Measurements from ENCODE around the gene TRMT1.
"Not testable (repeated sequence)": the region's sequence is repeated elsewhere in the genome, so short reads cannot be mapped to it uniquely, and the experiment has no call there.

The TRMT1 gene

DNA sequence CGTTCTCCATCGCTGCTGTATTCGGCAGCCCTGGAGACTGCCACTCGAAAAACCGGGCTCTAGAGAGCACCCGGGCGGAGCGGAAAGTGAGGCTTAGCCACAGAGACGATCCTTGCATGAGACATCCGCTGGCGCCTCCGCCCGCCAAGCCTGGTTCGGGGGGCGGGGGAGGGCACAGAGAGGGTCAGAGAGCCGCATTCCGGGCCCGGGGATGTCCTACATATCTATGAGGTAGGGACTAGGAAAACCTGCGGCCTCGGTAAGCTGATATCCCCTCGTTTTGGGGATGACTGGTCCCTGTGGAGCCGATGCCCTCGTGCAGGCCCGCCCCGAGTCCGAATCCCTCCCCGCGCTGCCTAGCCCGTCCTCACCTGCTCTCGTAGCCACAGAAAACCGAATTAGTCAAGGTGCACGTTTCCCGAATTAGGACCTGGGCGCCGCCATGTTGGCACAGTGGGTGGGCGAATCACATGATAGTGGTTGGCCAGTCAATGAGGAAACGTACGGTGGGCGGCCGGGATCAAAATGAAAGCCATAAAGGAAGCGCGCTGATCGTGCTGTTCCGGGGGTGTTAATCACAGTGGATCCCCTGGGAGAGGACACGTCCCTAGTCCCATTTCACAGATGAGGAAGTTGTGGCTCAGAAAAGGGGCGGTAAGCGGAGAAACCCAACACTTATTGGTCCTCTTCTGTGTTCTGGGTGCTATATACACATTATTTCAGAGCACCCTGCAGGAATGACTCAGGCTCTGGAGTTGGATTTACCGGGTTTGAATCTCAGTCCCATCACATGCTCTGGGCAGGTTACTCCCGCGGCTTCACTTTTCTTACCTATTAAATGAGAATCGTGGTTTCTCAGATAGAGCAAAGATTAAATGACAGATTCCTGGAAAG is at the start of gene TRMT1:
Gene TRMT1 (minus strand): TSS at position 459 of the 894 bp plus-strand sequence. CDS start 341 bp downstream, at position 118.
- peak; percentile 85 for DNase-seq

DNA sequence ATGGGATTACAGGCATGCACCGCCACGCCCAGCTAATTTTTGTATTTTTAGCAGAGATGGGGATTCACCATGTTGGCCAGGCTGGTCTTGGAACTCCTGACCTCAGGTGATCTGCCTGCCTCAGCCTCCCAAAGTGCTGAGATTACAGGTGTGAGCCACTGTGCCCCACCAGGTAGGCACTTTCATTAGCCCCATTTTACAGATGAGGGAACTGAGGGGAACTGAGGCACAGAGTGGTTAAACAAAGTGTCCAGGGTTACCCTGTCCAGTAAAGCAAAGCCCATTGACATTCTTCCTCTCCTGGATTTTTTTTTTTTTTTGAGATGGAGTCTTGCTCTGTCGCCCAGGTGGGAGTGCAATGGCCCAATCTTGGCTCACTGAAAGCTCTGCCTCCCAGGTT is 49.6 kb upstream of the TRMT1 start:
- DNase-seq, result not testable (repeated sequence)

DNA sequence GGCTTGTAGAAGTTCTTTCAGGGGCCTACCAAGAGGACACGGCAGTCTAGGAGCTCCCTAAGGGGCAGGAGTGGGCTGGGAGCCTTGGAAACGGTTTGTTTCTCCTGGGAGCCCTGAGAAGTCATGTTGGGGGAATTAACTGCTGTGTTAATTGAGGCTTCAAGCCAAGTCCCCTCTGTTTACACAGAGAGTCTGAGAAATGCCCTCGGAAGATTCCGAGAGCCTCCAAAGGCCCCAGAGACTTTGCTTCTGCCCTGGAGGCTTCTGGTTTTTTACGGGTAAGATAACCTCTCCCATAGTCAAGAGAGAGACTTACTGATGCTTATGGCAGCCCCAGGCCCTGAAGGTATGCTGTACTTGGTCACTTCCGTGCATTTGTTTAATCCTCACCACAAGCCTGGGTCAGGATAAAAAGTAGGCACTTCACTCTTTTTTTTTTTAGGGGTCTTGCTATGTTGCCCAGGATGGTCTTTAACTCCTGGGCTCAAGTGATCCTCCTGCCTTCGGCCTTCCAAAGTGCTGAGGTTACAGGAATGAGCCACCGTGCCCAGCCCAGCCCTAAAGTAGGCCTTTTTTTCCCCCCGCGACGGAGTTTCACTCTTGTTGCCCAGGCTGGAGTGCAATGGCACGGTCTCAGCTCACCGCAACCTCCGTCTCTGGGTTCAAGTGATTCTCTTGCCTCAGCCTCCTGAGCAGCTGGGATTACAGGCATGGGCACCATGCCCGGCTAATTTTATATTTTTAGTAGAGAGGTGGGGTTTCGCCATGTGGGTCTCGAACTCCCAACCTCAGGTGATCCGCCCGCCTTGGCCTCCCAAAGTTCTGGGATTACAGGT is 48.8 kb upstream of the TRMT1 start:
- DNase-seq, result no peak

DNA sequence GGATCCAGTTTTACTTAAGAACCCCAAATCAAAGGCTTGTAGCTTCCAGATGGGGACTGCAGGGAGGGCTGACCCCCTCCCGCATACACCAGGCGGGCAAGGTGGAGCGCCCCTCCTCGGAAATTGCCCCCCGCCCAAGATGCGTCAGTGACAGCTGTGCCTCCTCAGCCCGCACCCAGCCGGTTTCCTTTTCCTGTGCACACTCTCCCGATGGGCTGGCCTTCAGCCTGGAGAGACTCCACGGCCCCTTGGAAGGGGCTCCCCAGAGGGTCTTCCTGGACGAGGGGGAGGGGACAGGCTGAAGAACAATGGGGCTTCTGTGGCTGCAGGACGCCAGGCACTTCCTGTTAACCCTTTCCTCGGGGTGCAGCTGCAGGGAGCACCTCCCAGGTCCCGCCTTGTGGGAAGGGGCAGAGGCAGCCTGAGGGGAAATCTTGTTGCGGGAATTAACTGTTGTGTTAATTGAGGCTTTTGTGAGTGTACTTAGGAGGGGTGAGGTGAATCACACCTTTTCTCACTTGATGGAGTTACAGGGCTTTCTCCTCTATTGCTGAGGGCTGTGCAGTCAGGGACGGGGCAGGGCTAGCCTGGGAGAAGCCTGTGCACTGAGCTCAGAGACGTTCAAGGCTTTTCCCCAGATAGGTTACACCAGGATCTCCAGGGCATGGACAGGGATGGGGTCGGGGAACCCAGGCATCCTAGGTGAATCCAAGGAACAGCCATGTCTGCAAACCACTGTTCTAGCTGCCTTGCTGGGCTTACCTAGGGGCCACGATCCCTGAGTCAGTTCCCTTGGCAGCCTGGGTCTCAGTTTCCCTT is 48.0 kb upstream of the TRMT1 start:
- peak; percentile 44 for DNase-seq

DNA sequence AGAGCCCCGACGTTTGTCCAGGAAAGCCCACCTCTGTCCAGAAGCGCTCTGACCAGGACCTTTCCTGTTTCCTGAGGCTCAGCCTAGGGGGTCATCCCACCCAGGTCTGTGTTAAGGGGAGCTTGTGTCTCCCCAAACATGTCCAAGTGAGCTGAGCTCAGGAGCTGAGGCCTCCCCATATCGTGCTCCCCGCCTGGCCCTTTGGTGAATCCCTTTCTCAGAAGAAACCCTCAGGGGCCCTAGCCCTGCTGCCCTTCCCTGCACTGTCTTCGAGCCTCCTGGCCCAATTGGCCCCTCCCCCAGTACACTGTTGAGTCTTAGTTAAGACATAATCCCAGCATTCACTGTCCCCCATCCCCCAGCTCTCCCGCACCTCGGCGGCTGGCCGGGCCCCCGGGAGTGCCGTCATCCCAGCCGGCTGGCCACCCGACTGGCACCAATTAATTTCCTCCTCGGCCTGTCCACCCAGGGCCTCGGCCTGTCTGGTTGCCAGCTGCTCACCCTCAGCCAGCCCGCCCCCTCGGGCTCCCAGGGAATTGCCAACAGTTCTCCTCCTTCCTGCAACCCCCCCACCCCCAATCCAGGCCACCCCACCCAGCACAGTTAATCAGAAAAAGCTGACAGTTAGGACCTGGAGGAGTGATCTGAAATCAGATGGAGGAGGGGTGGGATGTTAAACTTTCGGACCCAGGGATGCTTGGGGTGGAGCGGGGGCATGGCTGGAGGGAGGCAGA is 47.2 kb upstream of the TRMT1 start:
- DNase-seq, result peak; percentile 23

DNA sequence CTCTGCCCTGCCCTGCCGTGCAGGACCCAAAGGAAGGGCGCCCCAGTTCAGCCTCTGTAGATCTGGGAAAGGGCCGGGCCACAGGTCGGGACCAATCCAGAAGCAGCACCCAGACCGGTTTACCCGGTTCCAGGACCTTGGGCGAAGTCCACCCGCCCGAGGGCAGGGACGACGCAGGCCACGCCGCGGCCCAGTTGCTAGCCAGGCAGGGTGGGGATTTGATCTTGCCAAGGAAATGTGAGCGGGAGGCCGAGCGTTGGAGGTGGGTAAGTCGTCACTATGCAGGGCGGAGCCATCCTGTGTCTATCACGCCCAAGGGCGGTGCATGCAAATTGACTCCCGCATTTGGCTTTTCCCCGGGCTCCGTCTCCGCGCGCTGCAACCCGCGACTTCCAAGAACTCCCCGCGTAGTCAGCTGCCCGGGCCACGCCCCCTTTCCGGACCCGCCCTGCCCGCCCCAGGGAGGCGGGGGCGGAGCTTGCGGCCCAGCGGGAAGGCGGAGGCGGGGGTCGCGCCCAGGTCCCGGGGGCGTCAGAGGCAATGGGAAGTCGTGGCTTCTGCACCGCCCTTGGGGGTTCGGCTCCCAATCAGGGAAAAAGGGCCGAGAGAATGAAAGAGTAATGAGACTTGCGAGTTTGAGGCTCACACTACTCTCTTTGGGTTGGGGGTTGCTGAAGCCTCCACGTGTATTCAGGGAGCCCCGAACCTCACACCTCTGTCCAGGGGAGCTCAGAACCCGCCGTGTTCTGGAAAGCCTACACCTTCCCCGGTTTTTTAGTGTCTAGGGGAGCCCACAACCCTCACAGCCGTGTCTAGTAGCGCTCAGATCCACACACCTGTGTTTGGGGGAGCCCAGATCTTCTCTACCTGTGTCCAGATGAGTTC is 46.4 kb upstream of the TRMT1 start:
- peak; percentile 76 for DNase-seq

DNA sequence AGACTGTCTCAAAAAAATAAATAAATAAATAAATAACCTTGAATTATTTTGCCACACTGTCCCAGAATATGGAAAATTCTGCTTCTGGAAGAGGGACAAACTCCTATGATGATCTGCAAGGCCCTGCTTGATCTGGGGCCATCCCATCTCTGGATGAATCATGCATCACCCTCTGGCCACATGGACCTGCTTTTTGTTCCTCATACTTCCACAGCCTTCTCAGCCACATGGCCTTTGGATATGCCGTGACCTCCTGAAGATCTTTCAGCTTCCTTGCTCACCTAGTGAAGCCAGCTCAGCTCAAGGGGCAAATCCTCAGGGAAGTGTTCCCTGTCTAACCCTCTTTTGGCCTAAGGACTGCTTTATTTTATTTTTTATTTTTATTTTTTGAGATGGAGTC is 44.0 kb upstream of the TRMT1 start:
- no peak for DNase-seq

DNA sequence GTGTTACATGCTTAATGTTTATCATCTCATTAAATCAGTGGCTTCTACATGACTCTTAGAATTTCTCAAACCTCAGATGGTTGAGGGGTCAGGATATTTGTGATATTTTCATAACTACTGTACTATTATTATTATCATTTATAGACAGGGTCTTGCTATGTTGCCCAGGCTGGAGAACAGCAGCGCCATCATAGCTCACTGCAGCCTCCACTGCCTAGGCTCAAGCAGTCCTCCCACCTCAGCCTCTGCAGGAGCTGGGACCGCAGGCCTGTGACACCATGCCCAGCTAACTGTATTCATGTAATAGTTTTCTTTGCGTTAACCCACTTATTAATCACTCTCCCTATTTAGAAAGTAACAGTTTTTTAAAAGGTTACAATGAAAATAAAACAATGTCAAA is 43.2 kb upstream of the TRMT1 start:
- DNase-seq, result no peak

DNA sequence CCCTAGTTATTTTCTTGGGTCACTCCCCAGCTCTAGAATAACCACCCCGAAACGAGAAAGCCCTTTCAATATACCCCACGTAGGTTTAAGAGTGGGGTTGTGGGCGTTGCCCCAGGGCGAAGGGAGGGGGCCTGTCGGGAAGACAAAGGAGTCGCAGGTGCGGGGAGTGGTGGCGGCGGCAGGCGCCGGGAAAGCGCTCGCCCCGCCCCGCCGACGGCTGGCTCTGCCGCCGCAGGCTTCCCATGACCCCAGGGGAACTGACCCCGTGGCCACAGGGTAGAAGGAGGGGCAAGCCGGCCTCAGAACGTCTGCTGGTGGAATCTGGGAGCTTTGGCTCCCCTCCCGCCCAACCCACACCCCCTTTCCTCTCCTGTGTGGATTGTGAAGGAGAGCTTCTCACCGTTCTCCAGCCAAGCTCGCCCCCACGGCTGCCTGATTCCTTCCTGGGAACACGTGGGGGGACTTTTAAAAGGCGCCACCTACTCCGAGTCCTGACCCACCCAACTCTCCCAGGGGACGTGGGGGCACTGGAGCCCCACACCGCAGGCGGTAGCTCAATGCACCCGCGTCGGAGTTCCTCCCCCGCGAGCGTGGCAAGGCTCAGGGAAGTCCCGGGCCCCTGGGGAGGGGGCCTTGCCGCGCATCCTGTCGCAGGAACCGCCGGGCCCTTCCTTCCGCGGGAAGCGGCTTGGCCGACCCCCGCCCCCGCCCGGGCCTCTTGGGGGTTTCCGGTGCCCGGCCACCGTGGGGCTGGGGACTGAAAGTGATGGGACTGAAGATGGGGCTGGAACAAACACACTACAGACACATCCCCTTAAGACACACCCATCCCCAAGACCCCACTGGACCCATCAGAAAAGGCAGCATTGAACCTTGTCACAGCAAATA is 39.2 kb upstream of the TRMT1 start:
- peak; percentile 64 for DNase-seq

DNA sequence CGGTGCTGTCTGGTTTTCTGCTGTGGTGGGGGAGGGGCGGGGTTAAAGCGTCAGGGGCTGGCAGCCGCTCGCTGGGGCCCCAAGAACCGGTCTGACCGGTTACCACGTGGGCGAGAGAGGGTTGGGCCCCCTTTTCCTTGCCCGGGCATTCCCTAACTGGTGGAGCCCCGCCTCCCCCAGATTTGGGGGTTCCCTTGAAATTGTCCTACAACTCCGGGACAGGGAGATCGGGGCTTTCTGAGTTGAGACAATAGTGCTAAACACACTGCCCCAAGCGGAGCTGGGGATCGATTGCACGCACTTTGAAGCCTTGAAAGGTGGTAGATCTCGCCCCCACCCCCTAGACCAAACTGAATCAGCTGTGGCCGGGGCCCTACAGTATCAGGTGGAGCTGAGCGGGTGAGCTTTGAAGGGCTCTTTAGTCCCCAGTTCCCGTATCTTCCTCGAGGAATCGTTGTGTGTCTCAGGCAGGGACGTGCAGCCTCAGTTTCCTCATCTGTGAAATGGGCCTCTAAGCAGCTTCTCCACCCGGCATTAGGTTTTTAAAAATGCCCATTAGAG is 38.5 kb upstream of the TRMT1 start:
- peak; percentile 75 for DNase-seq

DNA sequence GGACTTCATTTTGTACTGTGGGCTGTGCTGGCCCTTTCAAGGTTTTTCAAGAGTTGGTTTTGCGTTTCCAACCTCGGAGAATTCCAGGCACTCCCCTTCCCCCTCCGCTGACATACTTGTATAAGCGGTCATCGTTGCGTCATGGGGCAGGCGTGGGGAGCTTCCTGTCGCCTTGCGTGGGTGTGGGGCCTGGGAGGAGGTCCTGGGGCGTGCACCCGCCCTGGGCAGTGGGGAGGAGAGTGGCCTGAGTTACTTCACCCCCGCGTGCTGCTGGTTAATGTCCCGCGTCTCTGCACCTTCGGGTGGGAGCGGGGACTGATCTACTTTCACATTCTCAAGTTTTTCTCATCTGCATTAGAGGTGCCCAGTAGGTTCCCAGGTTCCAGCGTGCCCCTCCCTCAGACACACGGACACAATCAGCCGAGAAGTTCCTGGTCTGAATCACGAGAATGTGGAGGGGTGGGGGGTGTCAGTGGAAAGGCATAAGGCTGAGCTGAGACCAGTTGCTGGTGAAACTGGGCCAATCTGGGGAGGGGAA is 37.8 kb upstream of the TRMT1 start:
- DNase-seq, result peak; percentile 49

DNA sequence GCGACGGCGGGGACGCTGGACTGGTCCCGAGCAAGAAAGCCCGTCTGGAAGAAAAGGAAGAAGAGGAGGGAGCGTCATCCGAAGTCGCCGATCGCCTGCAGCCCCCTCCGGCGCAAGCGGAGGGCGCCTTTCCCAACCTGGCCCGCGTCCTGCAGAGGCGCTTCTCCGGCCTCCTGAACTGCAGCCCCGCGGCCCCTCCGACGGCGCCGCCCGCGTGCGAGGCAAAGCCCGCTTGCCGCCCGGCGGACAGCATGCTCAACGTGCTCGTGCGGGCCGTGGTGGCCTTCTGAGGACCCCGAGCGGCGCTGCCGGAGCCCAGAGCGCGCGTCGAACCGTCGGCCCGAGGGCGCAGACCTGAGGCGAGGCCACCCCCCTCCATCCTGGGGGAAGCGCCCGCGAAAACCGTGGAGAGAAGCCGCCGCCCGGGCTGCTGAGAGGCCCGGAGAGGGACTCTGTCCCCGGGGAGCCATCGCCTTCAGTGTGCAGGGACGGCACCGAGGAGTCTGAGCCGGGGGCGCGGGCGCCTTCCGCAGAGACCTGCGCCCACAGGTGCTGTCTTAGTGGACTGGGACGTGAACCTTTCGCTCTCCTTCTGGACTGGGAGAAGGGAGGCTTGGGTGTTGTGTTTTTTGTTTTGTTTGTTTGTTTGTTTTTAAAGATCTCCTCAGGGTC is 37.2 kb upstream of the TRMT1 start:
- peak; percentile 31 for DNase-seq

DNA sequence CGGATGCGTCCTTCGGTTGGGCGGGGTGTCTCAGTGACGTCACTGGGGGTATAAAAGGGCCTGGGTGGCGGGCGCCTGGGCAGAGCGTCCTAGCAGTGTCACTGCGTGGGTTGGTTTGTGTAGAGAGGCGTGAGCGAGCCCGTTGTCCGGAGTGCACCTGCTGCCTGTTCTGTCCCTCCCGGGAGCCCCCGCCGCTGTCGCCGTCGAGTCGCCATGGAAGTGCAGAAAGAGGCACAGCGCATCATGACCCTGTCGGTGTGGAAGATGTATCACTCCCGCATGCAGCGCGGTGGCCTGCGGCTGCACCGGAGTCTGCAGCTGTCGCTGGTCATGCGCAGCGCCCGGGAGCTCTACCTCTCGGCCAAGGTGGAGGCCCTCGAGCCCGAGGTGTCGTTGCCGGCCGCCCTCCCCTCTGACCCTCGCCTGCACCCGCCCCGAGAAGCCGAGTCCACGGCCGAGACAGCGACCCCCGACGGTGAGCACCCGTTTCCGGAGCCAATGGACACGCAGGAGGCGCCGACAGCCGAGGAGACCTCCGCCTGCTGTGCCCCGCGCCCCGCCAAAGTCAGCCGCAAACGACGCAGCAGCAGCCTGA is 36.5 kb upstream of the TRMT1 start:
- peak; percentile 98 for DNase-seq

DNA sequence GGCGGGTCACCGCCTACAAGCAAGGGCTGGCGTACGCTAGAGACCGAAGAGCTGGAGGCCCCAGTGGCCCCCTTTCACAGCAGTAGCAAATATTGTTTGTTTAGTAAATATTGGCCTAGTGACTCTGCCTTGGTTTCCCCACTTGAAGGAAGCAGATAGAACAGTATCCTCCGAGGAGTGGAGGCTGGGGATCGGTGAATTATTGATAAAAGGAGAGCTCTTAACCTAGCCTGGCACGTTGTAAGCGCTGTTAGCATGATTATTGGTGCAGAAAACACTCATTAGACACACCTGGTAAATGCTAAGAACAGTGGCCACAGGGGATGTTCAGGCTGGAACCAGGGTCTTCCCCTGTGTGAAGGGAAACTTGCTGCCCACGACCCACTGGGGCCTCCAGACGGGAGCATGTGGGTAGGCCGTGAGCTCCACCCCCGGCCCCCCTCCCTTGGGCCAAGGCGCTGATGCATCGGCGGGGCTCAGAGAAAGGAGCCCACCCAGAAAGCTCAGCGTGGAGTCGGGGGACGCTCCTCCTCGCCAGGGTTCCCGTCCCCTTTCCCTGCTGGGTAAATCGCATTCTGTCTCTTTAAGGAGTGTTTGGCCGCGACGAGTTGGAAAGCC is 35.9 kb upstream of the TRMT1 start:
- no peak for DNase-seq

DNA sequence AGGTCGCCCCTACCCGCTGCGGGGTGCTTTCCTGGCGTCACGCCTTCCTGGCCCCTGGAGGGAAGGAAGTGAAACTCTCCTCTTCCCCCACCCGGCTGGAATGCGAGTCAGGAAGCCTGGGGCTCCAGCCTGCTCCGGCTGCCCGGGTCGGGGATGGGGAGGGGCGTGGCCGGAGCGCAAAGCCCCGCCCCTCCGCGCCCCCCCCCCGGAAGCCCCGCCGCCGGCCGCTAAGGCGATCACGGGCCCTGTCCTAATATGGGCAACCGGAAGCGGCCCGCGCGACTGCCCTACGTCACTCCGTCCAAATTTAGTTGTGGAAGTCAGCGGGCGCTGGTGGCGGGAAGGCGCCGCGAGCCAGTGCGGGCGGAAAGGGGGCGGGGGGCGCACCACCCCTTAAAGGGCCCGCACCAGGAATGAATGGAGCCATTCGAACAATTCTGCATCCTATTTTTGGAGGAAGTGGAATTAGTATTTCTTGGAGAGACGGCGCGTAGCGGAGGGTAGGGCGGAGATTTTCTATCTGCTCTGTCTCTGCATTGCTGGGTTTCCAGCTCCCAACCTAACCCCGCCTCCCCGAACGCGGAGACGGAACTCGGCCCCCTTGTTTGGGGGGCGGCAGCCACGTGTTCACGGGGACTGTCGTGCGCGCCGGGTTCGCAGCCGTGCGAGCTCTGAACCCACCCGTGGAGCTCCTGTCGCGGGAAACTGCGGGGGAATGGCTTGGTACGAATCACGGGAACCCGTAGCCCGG is 35.2 kb upstream of the TRMT1 start:
- DNase-seq, result peak; percentile 94

DNA sequence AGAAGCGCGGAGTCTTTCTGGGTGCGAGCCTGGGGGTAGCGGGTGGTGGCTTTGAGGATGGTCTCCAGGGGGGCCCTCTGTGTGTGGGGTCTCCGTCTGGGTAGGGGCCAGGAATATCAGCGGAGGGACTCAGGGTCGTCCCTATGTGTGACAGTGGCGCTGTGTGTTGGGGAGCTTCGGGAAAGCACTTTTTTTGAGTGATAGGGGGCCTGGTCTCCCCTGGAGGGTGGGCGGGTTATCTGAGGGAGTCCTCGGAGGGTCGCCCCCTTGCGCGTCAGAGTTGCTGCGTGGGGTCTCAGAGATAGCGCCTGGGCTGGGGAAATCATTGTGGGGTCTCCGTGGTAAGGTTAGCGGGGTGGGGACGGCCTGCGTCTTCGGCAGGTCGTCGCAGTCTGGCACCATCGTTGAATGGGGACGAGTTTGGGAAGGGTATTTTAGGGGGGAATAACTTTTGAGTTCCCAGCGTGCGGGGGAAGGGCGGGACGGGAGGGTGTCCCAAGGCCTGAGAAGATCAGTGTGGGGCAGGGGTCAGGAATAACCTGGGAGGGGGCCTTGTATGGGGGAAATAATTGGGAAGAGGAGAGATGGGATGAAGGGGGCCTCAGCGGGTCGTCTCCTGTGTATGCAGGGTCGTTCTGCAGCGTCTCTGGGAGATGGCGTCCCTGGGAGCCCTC is 34.5 kb upstream of the TRMT1 start:
- DNase-seq, result peak; percentile 19
